ENCODE data around the gene ZNF804B.

DNA sequence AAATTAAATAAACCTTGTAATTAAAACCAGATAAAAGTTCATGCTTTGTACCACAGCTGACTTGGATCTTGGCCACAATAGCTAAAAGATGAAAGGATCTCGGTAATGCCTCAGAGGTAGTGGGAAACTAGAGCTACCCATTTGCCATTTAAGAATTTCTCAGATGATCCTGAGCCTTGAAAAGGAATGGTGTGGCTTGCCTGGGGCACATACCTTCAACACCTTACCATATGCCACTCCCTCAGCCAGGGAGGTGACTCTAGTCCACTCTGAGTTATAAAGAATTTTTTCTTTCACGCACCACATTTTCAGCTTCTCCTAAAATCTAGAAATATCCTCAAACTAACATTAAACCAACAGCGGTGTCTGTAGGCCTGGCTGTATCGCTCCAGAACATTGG, 552.4 kb downstream of the ZNF804B start:
- TF ChIP-seq CTCF (IDR thresholded peaks at IDR 0.05) (no peak), EZH2phosphoT487 (IDR thresholded peaks at IDR 0.05) (no peak), EZH2 (IDR thresholded peaks at IDR 0.05) (no peak)

All from neural progenitor cell (in vitro differentiated cells).